Activated CD8-positive, alpha-beta memory T cell treated with anti-CD3 and anti-CD28 coated beads for 4 hours (primary cell): ENCODE results near the gene PIGA.

Experiments
- DNase-seq, 2 donors: peaks; one replicate each; pipeline ENCODE4 v3.0.0-alpha.2; 2020; ENCODE audit warnings: low read depth in 2 of 2

Gene PIGA

GRCh38 chrX:15335135-15336022, at the start of gene PIGA:
Gene PIGA (minus strand): TSS chrX:15335523. CDS start chrX:15331930, 3,593 bp downstream.
- peak; percentile 76 to 82 for DNase-seq

GRCh38 chrX:15384304-15384703, 49.0 kb upstream of the PIGA start, which contains the start of gene VEGFD:
Gene VEGFD (minus strand): TSS chrX:15384413. CDS start chrX:15383946, 467 bp downstream.
- DNase-seq = no peak

DNA sequence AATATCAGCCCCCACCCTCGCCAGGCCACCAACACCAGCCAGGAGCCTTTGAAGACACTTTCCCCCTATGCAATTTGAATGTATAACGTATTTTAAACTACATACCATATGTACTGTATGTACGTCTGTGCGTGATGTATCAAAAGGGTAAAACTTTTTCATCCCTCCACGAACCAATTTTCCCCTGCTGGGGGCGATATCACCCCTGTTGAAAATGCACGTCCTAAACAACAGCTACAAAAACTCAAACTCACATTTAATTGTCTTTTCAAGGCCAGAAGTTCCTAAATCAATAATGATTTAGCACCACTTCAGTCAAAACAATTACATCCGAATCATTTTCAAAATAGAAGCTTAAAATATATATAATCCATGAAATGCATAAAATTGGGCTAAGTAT, 47.5 kb upstream of the PIGA start:
- no peak for DNase-seq

GRCh38 chrX:15376956-15377355, 41.6 kb upstream of the PIGA start:
- DNase-seq = no peak

GRCh38 chrX:15373976-15374375, 38.7 kb upstream of the PIGA start:
- DNase-seq = no peak

GRCh38 chrX:15366506-15367352, 31.4 kb upstream of the PIGA start:
- DNase-seq = no peak

DNA sequence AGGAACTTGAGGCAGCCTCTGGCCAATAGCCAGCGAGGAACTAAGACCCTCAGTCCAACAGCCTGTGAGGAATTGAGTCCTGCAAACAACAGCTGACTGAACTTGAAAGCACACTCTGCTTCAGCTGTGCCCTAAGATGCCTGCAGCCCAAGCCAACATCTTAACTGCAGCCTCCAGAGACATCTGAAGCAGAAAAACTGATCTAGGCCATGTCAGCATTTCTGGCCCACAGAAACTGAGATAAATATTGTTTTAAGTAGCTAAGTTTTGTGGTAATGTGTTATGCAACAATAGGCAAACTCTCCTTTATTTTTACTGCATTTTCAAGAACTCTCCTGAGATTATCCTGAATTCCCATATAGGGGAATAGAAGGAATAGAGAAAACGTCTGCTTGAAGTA, 24.4 kb upstream of the PIGA start:
- no peak for DNase-seq

DNA sequence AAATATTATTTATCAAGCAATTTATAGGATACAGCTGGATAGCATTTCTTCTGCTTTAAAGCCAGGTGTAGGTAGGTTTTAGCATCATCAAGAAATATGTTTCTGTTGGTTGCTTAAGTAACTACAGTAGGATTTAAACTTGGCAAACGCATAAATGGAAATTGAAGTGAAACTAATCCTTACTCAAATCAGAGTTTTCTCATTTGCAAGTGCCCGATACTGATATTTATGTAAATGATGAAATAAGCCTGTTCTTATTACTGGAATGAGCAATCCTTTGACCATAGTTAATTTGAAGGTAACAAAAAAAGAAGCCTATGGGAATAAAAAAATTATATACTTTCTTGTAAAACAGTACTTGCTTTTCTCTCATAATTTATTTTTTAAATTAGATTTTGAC, 23.2 kb upstream of the PIGA start:
- DNase-seq = no peak

GRCh38 chrX:15356444-15356843, 21.1 kb upstream of the PIGA start:
- no peak for DNase-seq

GRCh38 chrX:15350329-15350996, 15.1 kb upstream of the PIGA start:
- no peak for DNase-seq

DNA sequence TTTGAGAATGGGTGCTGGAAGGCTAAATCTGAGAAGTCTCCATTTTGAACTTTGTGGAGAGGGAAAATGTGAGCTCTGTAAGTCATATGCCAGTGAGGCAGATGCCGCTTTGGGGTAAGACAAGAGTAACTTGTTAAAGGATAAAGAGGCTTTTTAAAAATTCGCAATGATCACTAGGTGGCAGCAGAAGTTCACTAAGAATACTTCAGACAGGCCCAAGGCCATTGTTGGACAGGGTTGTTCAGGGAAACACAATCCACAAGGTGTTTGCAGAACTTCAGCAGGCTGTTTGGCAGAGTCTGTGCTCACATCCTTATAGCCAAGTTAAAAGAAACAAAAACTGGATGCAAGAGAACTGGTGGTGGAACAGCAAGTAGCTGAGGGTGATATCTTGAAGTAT, 13.7 kb upstream of the PIGA start:
- DNase-seq = no peak

DNA sequence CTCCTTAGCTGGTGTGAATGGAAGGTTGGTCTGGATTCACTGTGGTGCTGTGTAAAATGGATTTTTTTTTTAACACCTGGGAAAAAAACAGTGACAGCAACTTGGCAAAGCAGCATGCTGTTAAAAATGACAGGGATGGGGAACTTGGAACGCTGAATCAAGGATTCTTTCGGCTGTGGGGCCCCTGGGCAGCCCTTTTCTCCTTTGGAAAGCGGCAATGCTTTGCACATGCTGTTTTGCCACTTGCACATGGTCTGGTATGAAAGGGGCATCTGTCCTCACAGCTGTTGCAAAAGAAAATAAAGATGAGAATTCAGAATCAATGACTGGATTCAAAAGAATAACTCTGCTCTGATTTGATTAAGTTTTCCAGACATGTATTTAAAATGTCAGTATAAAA, 10.7 kb upstream of the PIGA start:
- no peak for DNase-seq

DNA sequence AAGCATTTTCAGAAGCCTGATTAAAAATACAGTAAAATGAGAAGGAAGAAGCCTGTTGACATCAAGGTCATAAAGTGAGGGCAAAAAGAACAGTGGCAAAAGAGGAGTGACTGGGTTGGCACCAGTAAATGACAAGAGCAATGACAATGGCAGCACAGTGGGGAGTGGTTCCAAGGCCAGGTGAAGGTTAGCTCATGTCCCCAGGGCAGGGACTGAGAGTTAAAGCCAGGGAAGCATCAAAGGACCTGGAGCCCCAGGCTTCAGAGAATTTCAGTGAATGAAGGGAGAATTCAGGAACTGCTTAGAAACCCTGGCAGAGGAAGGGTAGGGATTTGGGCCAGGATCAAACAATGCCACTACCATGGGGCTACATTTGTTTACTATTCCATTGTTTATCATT, 8.8 kb upstream of the PIGA start:
- no peak for DNase-seq

DNA sequence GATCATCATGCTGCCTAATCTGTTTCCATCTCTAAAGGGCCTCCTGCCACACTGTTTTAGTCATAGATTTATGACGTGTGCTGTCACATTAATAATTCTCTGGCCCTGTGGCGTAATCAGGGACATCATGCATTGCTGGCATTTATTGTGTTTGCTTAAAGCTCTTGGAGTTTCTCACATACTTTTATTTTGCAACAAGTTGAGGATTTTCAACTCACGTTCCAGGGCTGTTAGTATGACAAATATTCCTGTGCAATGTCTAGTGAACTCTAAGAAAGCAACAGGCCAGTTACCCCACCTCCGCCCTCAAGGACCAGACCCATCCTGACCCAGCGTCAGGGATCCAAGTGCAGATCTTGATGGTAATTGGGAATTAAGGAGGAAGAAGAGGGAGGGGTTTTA, 7.8 kb upstream of the PIGA start:
- DNase-seq = no peak

DNA sequence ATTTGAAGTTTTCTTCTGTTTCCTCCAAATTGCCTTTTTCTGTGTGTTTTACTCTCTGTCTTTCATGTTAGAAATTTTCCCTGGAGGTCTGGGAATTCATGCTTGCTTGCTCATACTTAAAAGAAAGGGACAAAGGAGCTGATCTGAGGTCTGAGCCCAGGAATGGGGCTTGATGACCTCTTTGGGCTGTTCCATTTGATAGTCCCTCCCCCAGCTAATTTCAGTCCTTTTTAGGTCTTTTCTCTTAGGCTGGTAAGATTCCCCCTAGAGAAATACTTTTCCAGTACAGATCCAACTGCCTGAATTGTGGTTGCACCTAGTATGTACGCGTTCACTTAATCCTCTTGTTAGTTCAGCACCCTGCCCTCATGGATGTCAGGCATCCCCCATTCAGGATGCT, 5.5 kb upstream of the PIGA start:
- no peak for DNase-seq

GRCh38 chrX:15336023-15336413, 695 bp upstream of the PIGA start:
- peak in 1 of 2 donors; percentile 12 for DNase-seq

GRCh38 chrX:15334561-15334960, 762 bp downstream of the PIGA start:
- DNase-seq = no peak

GRCh38 chrX:15328821-15329220, 6.5 kb downstream of the PIGA start:
- no peak for DNase-seq

- no peak for DNase-seq
These were observed 7.2 kb downstream of the PIGA start for GRCh38 chrX:15328131-15328530.

DNA sequence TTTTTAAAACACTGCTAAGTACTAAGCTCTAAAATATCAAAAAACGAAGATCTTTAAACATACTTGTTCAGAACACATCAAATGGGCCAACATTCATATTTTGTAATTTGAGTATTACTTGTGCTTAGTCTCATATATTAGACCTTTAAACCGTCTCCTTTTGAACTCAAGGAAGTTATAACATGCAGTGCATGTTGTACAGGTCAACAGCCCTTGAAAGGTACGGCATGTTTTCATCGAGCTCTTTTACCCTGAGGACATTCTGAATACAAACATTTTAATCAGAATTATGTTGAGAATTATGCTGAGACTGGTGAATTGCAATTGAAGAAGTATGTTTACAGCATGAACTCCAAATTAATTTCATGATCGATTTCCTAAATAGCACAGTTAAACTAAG, 12.9 kb downstream of the PIGA start:
- no peak for DNase-seq

- DNase-seq = no peak
These were observed 13.3 kb downstream of the PIGA start for GRCh38 chrX:15322072-15322471.

DNA sequence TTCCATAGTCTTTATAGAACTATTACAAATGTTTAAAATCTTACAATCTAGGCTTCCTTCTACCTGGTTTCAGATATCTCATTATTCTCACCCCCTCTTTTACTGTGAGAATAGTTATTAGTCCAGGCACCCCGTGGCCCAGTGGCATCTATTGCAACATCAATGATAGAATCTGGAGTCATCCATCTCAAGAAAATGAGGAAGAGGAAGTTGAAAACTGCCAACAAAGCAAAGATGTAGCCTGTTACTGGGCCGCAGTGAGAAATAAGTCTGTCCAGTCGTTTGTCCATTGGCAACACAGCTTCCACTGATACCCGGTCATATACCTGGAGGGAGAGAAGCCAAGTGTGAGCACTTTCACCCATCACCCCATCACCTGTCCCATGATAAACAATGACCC, 13.9 kb downstream of the PIGA start:
- DNase-seq = no peak
